Head of caudate nucleus (tissue), 42 donors: Measurements from ENCODE around the gene VPS4B.

ENCODE experiments used
- DNase-seq, 42 donors: peaks; one replicate each; pipeline versions ENCODE4 v3.0.0 to v3.0.0-alpha.2; 2020 to 2021; ENCODE audit warnings: mixed read lengths in 7 of 42
- intact Hi-C: fragments of 100-400 bp; cut with DNase I; formaldehyde crosslinking; loops from one replicate; pipeline ENCODE4 v1.15.0; 2022

VPS4B gene

GRCh38 chr18:63438181-63438580 lies 15.9 kb upstream of the VPS4B start:
- no peak for DNase-seq
- intact Hi-C loops, result no loop called here

GRCh38 chr18:63433334-63433866 lies 11.1 kb upstream of the VPS4B start:
- DNase-seq, result no peak
- intact Hi-C loops, result no loop called here

GRCh38 chr18:63431180-63431579 lies 8.9 kb upstream of the VPS4B start:
- DNase-seq, result no peak
- intact Hi-C loops, result no loop called here

GRCh38 chr18:63430526-63430925 lies 8.2 kb upstream of the VPS4B start:
- intact Hi-C loops, result no loop called here

GRCh38 chr18:63427558-63427957 lies 5.3 kb upstream of the VPS4B start:
- intact Hi-C loops, result no loop called here
- DNase-seq, result no peak

More at GRCh38 chr18:63430526-63430925, 8.2 kb upstream of the VPS4B start:
- DNase-seq, result no peak

GRCh38 chr18:63422864-63423304 lies 608 bp upstream of the VPS4B start:
- intact Hi-C loops, result loop anchor here (1.0 kb wide), 1 partner anchor 56 kb away; the partner anchor contains the start of gene KDSR
- DNase-seq, result no peak

GRCh38 chr18:63421514-63421913 lies 762 bp downstream of the VPS4B start:
- no peak for DNase-seq

GRCh38 chr18:63412953-63413352 lies 9.3 kb downstream of the VPS4B start:
- intact Hi-C loops, result no loop called here
- DNase-seq, result no peak

More at GRCh38 chr18:63421514-63421913, 762 bp downstream of the VPS4B start:
- intact Hi-C loops, result no loop called here

- no peak for DNase-seq
Observed at GRCh38 chr18:63410792-63411191, 11.5 kb downstream of the VPS4B start.

GRCh38 chr18:63409301-63409700 lies 13.0 kb downstream of the VPS4B start:
- no peak for DNase-seq
- intact Hi-C loops, result no loop called here

More at GRCh38 chr18:63410792-63411191, 11.5 kb downstream of the VPS4B start:
- intact Hi-C loops, result no loop called here

- no peak for DNase-seq
- intact Hi-C loops, result no loop called here
Observed at GRCh38 chr18:63407734-63408133, 14.5 kb downstream of the VPS4B start.

GRCh38 chr18:63405986-63406385 lies 16.3 kb downstream of the VPS4B start:
- intact Hi-C loops, result no loop called here
- no peak for DNase-seq

- intact Hi-C loops, result no loop called here
- DNase-seq, result no peak
Observed at GRCh38 chr18:63402246-63403162, 19.8 kb downstream of the VPS4B start.

GRCh38 chr18:63399300-63399699 lies 23.0 kb downstream of the VPS4B start:
- intact Hi-C loops, result no loop called here

GRCh38 chr18:63397349-63397748 lies 24.9 kb downstream of the VPS4B start:
- DNase-seq, result no peak
- intact Hi-C loops, result no loop called here

More at GRCh38 chr18:63399300-63399699, 23.0 kb downstream of the VPS4B start:
- no peak for DNase-seq

GRCh38 chr18:63395503-63395902 lies 26.8 kb downstream of the VPS4B start:
- intact Hi-C loops, result no loop called here
- no peak for DNase-seq

- DNase-seq, result no peak
- intact Hi-C loops, result no loop called here
Observed at GRCh38 chr18:63394954-63395353, 27.3 kb downstream of the VPS4B start.

- intact Hi-C loops, result no loop called here
- no peak for DNase-seq
Observed at GRCh38 chr18:63387861-63388260, 34.4 kb downstream of the VPS4B start.

GRCh38 chr18:63382843-63383242 lies 39.4 kb downstream of the VPS4B start:
- intact Hi-C loops, result no loop called here
- no peak for DNase-seq

GRCh38 chr18:63379639-63379962 lies 42.7 kb downstream of the VPS4B start:
- intact Hi-C loops, result no loop called here
- DNase-seq, result no peak
